Fibroblast of lung (primary cell): Measurements from ENCODE around the gene IL20RA. TPM values are rescaled to one million over a fixed set of nuclear protein-coding genes. Genes with fewer than 3 reads are reported as not detected.

Experiments
- DNase-seq, 2 donors: peaks; one replicate each; pipeline versions ENCODE4 v3.0.0 to v3.0.0-alpha.2; 2010; ENCODE audit warnings: low read depth in 2 of 2
- H2AFZ ChIP-seq: 2 replicates; pipeline ENCODE4 v1.5.1; 2012; ENCODE audit warnings: low read length, control low read depth, inconsistent platforms
- H3K27ac ChIP-seq: 2 replicates; pipeline ENCODE4 v1.5.1; 2011; ENCODE audit warnings: low read length, control low read depth; ENCODE audit not compliant: insufficient read depth
- H3K27me3 ChIP-seq: 2 replicates; pipeline ENCODE4 v1.5.1; 2011; ENCODE audit warnings: mild to moderate bottlenecking, low read length; ENCODE audit not compliant: control insufficient read depth, insufficient read depth
- H3K36me3 ChIP-seq: 2 replicates; pipeline ENCODE4 v1.5.1; 2011; ENCODE audit warnings: low read length; ENCODE audit not compliant: control insufficient read depth, insufficient read depth
- H3K4me1 ChIP-seq: 2 replicates; pipeline ENCODE4 v1.5.1; 2011; ENCODE audit warnings: low read length; ENCODE audit not compliant: control insufficient read depth, insufficient read depth; ENCODE audit errors: extremely low read depth
- H3K4me2 ChIP-seq: 2 replicates; pipeline ENCODE4 v1.5.1; 2011; ENCODE audit warnings: low read length, control low read depth; ENCODE audit not compliant: insufficient read depth; ENCODE audit errors: extremely low read depth
- H3K4me3 ChIP-seq, 4 experiments: fragments of 200-600 bp in 1 of 4; sonication (generic) in 1 of 4; replicated peaks in 1 of 4; 2 replicates each; pipeline ENCODE4 v1.5.1; 2011 to 2016; ENCODE audit warnings: low read length in 4 of 4, low read depth in 3 of 4, mild to moderate bottlenecking in 3 of 4, control low read depth in 2 of 4, inconsistent platforms in 1 of 4, mixed read lengths in 1 of 4; ENCODE audit not compliant: insufficient read depth in 1 of 4; ENCODE audit errors: control extremely low read depth in 1 of 4
- H3K79me2 ChIP-seq: 2 replicates; pipeline ENCODE4 v1.5.1; 2012; ENCODE audit warnings: mild to moderate bottlenecking, low read length, inconsistent platforms; ENCODE audit not compliant: control insufficient read depth, insufficient read depth
- H3K9ac ChIP-seq: 2 replicates; pipeline ENCODE4 v1.5.1; 2011; ENCODE audit warnings: mild to moderate bottlenecking, low read length, control low read depth; ENCODE audit not compliant: insufficient read depth
- H3K9me3 ChIP-seq: 2 replicates; pipeline ENCODE4 v1.5.1; 2012; ENCODE audit warnings: low read depth, low read length; ENCODE audit not compliant: control insufficient read depth, insufficient read depth
- H4K20me1 ChIP-seq: 2 replicates; pipeline ENCODE4 v1.5.1; 2011; ENCODE audit warnings: low read length; ENCODE audit not compliant: control insufficient read depth, insufficient read depth; ENCODE audit errors: extremely low read depth
- CTCF ChIP-seq, 2 donors: IDR thresholded peaks in 1 of 2; conservative IDR thresholded peaks in 1 of 2; 1 replicate in 1 of 2; 2 replicates in 1 of 2; pipeline ENCODE4 v1.5.1; 2011 to 2012; ENCODE audit warnings: low read length in 2 of 2, control low read depth in 1 of 2, inconsistent platforms in 1 of 2, low read depth in 1 of 2, mild to moderate bottlenecking in 1 of 2
- EZH2 ChIP-seq: IDR thresholded peaks from 2 replicates; pipeline ENCODE4 v1.5.1; 2012; ENCODE audit warnings: low read length, control low read depth, mild to moderate bottlenecking; ENCODE audit errors: missing control alignments
- polyA plus RNA-seq, 2 donors: library from polyadenylated mRNA; depleted of rRNA in 1 of 2; stranded (reverse) in 1 of 2; unstranded in 1 of 2; fragments of >200 nt; gene quantifications; 2 replicates each; pipeline ENCODE4 v1.2.1, GENCODE V29; 2011 to 2012; ENCODE audit warnings: missing spikeins in 1 of 2
- total RNA-seq: library from RNA; depleted of rRNA; stranded (reverse); fragments of >200 nt; gene quantifications from 2 replicates; pipeline ENCODE4 v1.2.1, GENCODE V29; 2014

Gene IL20RA
- total and polyA plus RNA-seq, 2 donors (not counting 1 experiment from before 2014, with no cell fraction given) = 0.10 to 0.33 TPM

DNA sequence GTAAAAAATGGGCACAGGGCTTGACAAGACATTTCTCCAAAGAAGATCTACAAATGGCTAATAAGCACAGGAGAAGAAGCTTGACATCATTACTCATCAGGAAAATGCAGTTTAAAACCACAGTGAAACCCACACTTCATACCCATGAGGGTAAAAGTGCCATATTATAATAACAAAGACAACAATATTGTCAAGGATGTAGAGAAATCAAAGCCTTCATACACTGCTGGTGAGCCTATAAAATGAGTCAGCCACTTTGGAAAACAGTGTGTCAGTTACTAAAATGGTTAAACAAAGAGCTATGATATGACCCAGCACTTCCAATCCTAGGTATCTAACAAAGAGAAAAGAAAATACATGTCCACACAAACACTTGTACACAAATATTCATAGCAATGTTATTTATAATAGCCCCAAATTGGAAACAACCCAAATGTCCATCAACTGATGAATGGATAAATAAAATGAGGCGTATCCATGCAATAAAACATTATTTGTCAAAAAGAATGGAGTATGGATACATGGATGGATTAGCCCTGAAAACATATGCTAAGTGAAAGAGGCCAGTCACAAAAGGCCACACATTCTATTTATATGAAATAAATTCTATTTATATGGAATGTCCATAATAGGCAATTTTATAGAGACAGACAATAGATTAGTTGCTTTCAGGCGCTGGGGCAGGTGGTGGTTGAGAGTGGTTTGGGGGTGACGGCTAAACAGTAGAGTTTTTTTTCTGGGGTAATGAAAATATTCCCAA lies 11.5 kb upstream of the IL20RA start:
- H3K36me3 ChIP-seq = no peaks in the 10 kb centered on the region
- DNase-seq = peak in 1 of 2 donors; percentile 35
- no peaks in the 10 kb centered on the region for H3K27me3 ChIP-seq
- H2AFZ ChIP-seq = no peak overlapping the region
- no peak overlapping the region for H3K9ac ChIP-seq
- H3K79me2 ChIP-seq = no peaks in the 10 kb centered on the region
- no peak for TF ChIP-seq EZH2
- TF ChIP-seq CTCF (conservative IDR thresholded peaks at IDR 0.05 in 1 of 2, IDR thresholded peaks at IDR 0.05 in 1 of 2; ENCODE audit: low read depth in 1 of 2, low read length in 2 of 2) = no peak
- H3K27ac ChIP-seq = no peak overlapping the region
- H3K4me3 ChIP-seq = no peak overlapping the region
- no peaks in the 10 kb centered on the region for H3K4me1 ChIP-seq
- no peaks in the 10 kb centered on the region for H3K9me3 ChIP-seq
- no peak overlapping the region for H3K4me2 ChIP-seq
- H4K20me1 ChIP-seq = no peaks in the 10 kb centered on the region

GRCh38 chr6:137051790-137052472 lies 7.2 kb upstream of the IL20RA start:
- no peak for DNase-seq
- Histone ChIP-seq H3K79me2 (no peaks in the 10 kb centered on the region), H3K9ac (no peak overlapping the region), H3K27me3 (no peaks in the 10 kb centered on the region), H3K9me3 (no peaks in the 10 kb centered on the region), H3K27ac (no peak overlapping the region), H2AFZ (no peak overlapping the region), H3K4me3 (no peak overlapping the region), H3K36me3 (no peaks in the 10 kb centered on the region), H3K4me2 (no peak overlapping the region), H4K20me1 (no peaks in the 10 kb centered on the region), H3K4me1 (no peaks in the 10 kb centered on the region)
- no peak for TF ChIP-seq EZH2
- no peak for TF ChIP-seq CTCF (conservative IDR thresholded peaks at IDR 0.05 in 1 of 2, IDR thresholded peaks at IDR 0.05 in 1 of 2; ENCODE audit: low read depth in 1 of 2, low read length in 2 of 2)

GRCh38 chr6:137049095-137049494 lies 4.3 kb upstream of the IL20RA start:
- no peak overlapping the region for H3K4me3 ChIP-seq
- no peaks in the 10 kb centered on the region for H3K36me3 ChIP-seq
- no peak for DNase-seq
- no peak overlapping the region for H2AFZ ChIP-seq
- no peak overlapping the region for H3K9ac ChIP-seq
- no peak overlapping the region for H3K27ac ChIP-seq
- no peaks in the 10 kb centered on the region for H3K4me1 ChIP-seq
- H4K20me1 ChIP-seq = no peaks in the 10 kb centered on the region
- no peak overlapping the region for H3K4me2 ChIP-seq
- H3K79me2 ChIP-seq = no peaks in the 10 kb centered on the region
- no peaks in the 10 kb centered on the region for H3K9me3 ChIP-seq
- H3K27me3 ChIP-seq = no peaks in the 10 kb centered on the region
- TF ChIP-seq CTCF (conservative IDR thresholded peaks at IDR 0.05 in 1 of 2, IDR thresholded peaks at IDR 0.05 in 1 of 2; ENCODE audit: low read depth in 1 of 2, low read length in 2 of 2) = no peak
- no peak for TF ChIP-seq EZH2
